K562 (cell line): ENCODE data around the gene ZNF202.

Experiments
- CTCF ChIP-seq, 3 experiments: IDR thresholded peaks in 2 of 3; conservative IDR thresholded peaks in 1 of 3; 2 replicates each; pipeline ENCODE4 v1.5.1; 2011 to 2012; ENCODE audit warnings: low read length in 3 of 3, mild to moderate bottlenecking in 3 of 3, control low read depth in 2 of 3, improper control_type of control experiment in 1 of 3, inconsistent platforms in 1 of 3, low read depth in 1 of 3, mixed read lengths in 1 of 3, moderate library complexity in 1 of 3; ENCODE audit not compliant: insufficient read depth in 2 of 3
- FUS ChIP-seq: fragments of 200-400 bp; formaldehyde crosslinking; optimal IDR thresholded peaks from 2 replicates; pipeline ENCODE3; 2017; ENCODE audit warnings: low read depth, low read length
- ID3 ChIP-seq, 2 experiments: fragments of 250-450 bp in 1 of 2; fragments of 450-650 bp in 1 of 2; sonication (Bioruptor Pico) in 1 of 2; IDR thresholded peaks; 2 replicates each; pipeline versions ENCODE4 v1.6.1 to v1.8.0; 2016 to 2021; ENCODE audit warnings: mild to moderate bottlenecking in 2 of 2, moderate library complexity in 2 of 2, missing compliant biosample characterization in 1 of 2, missing genetic modification characterization in 1 of 2
- JUND ChIP-seq, 2 experiments: IDR thresholded peaks; 2 replicates in 1 of 2; 3 replicates in 1 of 2; pipeline ENCODE4 v1.6.1; 2011; ENCODE audit warnings: borderline replicate concordance in 2 of 2, low read depth in 2 of 2, low read length in 2 of 2, improper control_type of control experiment in 1 of 2, missing biosample characterization in 1 of 2, missing genetic modification characterization in 1 of 2, missing genetic modification reagents in 1 of 2
- TAF1 ChIP-seq: IDR thresholded peaks from 2 replicates; pipeline ENCODE4 v1.6.1; 2011; ENCODE audit warnings: mild to moderate bottlenecking, low read length, moderate library complexity; ENCODE audit not compliant: insufficient read depth, control insufficient read depth, severe bottlenecking; ENCODE audit errors: extremely low read depth
- ZNF717 ChIP-seq: fragments of 250-450 bp; sonication (Bioruptor Pico); IDR thresholded peaks from 2 replicates; pipeline ENCODE4 v1.5.0; 2021

- no peak for TF ChIP-seq CTCF (IDR thresholded peaks at IDR 0.05 in 2 of 3, conservative IDR thresholded peaks at IDR 0.05 in 1 of 3; ENCODE audit: insufficient read depth in 2 of 3, low read depth in 1 of 3, low read length in 3 of 3)
- no peak for TF ChIP-seq TAF1
- TF ChIP-seq JUND (IDR thresholded peaks at IDR 0.05; ENCODE audit: borderline replicate concordance, low read depth, low read length): no peak
- TF ChIP-seq JUND (tag; IDR thresholded peaks at IDR 0.05; ENCODE audit: borderline replicate concordance, low read depth, low read length): no peak
- TF ChIP-seq ID3 (CRISPR knock-in tag; IDR thresholded peaks at IDR 0.05): no peak
- TF ChIP-seq ID3 (tag; IDR thresholded peaks at IDR 0.05): no peak
- TF ChIP-seq FUS: no peak
- TF ChIP-seq ZNF717 (CRISPR knock-in tag): no peak
Measured at GRCh38 chr11:123742724-123743120, 1.3 kb upstream of the ZNF202 start.
